Measurements from ENCODE around the gene NNAT.

DNA sequence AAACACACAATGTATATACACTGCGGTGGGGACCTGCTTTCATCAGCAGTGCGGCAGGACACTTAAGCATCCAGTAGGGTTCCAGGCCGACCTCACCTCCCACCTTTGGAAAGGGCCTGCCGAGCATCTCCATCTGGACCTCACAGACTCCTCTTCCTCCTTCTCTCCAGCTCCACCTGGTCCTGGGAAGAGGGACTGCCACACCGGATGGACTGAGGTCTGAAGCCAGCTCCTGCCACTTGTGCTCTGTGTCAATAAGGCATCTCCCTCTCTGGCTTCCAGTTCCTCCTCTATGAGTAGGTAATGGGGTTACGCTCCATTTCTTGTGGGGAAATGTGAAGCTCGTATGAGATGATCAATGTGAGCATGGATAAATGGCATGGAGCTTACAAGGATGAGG is 19.1 kb upstream of the NNAT start:
- no peak for TF ChIP-seq EZH2 (IDR thresholded peaks at IDR 0.05; ENCODE audit: insufficient read depth, poor library complexity, severe bottlenecking)
- TF ChIP-seq EZH2phosphoT487 (IDR thresholded peaks at IDR 0.05; ENCODE audit: insufficient read depth, low read depth) = no peak

Data from GM23248 (cell line).